Thyroid gland (tissue), 4 donors: Measurements from ENCODE around the gene CD93.

Experiments used
- CTCF ChIP-seq, 6 experiments: fragments of 200-600 bp in 3 of 6; fragments of 450-650 bp in 3 of 6; sonication (generic) in 3 of 6; IDR thresholded peaks; one replicate each; pipeline ENCODE4 v1.5.1; 2016 to 2019; ENCODE audit warnings: antibody characterized with exemption in 6 of 6, mild to moderate bottlenecking in 2 of 6, inconsistent platforms in 1 of 6, moderate library complexity in 1 of 6
- POLR2A ChIP-seq, 2 donors: fragments of 450-650 bp; IDR thresholded peaks; one replicate each; pipeline ENCODE4 v1.6.1; 2017; ENCODE audit warnings: antibody characterized with exemption in 2 of 2, mild to moderate bottlenecking in 2 of 2, moderate library complexity in 1 of 2

GRCh38 chr20:23122796-23123655 lies 36.9 kb upstream of the CD93 start:
- TF ChIP-seq CTCF (IDR thresholded peaks at IDR 0.05) (no peak), POLR2A (IDR thresholded peaks at IDR 0.05) (no peak)
